SU-DHL-6 (cell line): ENCODE results near the gene RNU6-7.

Source experiments
- H2AFZ ChIP-seq: fragments of 200-600 bp; sonication (generic); 2 replicates; pipeline ENCODE4 v1.6.1; 2014; ENCODE audit warnings: low read depth, mild to moderate bottlenecking, moderate library complexity, mixed read lengths, antibody characterized with exemption, low read length; ENCODE audit not compliant: severe bottlenecking
- H3F3A ChIP-seq: fragments of 200-600 bp; shearing (Covaris generic); 2 replicates; pipeline ENCODE4 v1.6.0; 2016; ENCODE audit warnings: antibody characterized with exemption, mild to moderate bottlenecking; ENCODE audit not compliant: insufficient read depth
- H3K27ac ChIP-seq: fragments of 200-600 bp; sonication (generic); 2 replicates; pipeline ENCODE4 v1.5.1; 2016; ENCODE audit warnings: low read depth, mild to moderate bottlenecking, low read length, moderate library complexity, mixed read lengths
- H3K27me3 ChIP-seq: fragments of 200-600 bp; sonication (generic), shearing (Covaris generic); 2 replicates; pipeline ENCODE4 v1.6.0; 2014; ENCODE audit warnings: mild to moderate bottlenecking, low read length
- H3K36me3 ChIP-seq: fragments of 200-600 bp; sonication (generic); 2 replicates; pipeline ENCODE4 v1.6.1; 2014; ENCODE audit warnings: mild to moderate bottlenecking, low read length, mixed read lengths
- H3K4me2 ChIP-seq: fragments of 300-600, 200-600 bp; shearing (Covaris generic), sonication (generic); 2 replicates; pipeline ENCODE4 v1.6.0; 2014; ENCODE audit warnings: low read length, low read depth, mild to moderate bottlenecking; ENCODE audit not compliant: poor library complexity, severe bottlenecking
- H3K4me3 ChIP-seq: fragments of 200-600 bp; sonication (generic); 2 replicates; pipeline ENCODE4 v1.5.1; 2014; ENCODE audit warnings: antibody characterized with exemption, low read length, mild to moderate bottlenecking, mixed read lengths; ENCODE audit not compliant: insufficient read depth, poor library complexity, severe bottlenecking
- H3K79me2 ChIP-seq: fragments of 200-600 bp; sonication (generic); 2 replicates; pipeline ENCODE4 v1.6.1; 2014; ENCODE audit warnings: mild to moderate bottlenecking, low read length, moderate library complexity; ENCODE audit not compliant: insufficient read depth
- H3K9ac ChIP-seq: fragments of 200-600 bp; sonication (generic); 2 replicates; pipeline ENCODE4 v1.7.0; 2014; ENCODE audit warnings: mild to moderate bottlenecking, low read length
- H3K9me2 ChIP-seq: fragments of 200-600 bp; sonication (generic); replicated peaks from 2 replicates; pipeline ENCODE4 v1.6.1; 2014; ENCODE audit warnings: low read length; ENCODE audit not compliant: insufficient read depth
- H3K9me3 ChIP-seq: fragments of 200-600 bp; sonication (generic); 2 replicates; pipeline ENCODE4 v1.6.1; 2014; ENCODE audit warnings: low read length, mixed read lengths; ENCODE audit not compliant: insufficient read depth
- H4K20me1 ChIP-seq: fragments of 200-600 bp; sonication (generic); 2 replicates; pipeline ENCODE4 v1.6.1; 2014; ENCODE audit warnings: low read depth, mild to moderate bottlenecking, antibody characterized with exemption, low read length, moderate library complexity, mixed read lengths
- CTCF ChIP-seq: fragments of 200-600 bp; sonication (generic); IDR thresholded peaks from one replicate; pipeline ENCODE4 v1.5.1; 2017; ENCODE audit warnings: antibody characterized with exemption, mild to moderate bottlenecking, low read length, moderate library complexity; ENCODE audit not compliant: insufficient read depth, poor library complexity, severe bottlenecking
- EZH2phosphoT487 ChIP-seq: fragments of 200-600 bp; sonication (generic), shearing (Covaris generic); conservative IDR thresholded peaks from 2 replicates; pipeline ENCODE4 v1.6.1; 2018; ENCODE audit warnings: mild to moderate bottlenecking, antibody characterized with exemption, low read length, moderate library complexity, mixed read lengths

RNU6-7 gene

DNA sequence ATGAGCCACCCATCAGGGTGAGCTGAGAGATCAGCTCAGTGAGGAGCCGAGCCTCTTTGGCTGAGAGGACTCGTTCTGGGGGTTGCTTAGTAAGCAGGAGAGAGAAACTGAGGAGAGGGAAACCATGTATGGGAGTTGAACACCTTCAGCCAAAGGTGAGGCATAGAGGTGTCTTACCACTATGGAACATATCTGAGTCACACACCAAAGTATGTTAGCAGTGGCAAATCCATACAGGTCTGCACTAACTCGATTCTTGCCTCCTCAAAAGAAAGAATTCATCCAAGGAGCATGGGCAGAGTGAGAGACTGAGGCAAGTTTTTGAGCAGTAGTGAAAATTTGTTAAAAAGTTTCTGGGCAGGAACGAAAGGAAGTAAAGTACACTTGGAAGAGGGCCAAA is 47.9 kb downstream of the RNU6-7 start:
- Histone ChIP-seq H2AFZ (no peak overlapping the region), H3K79me2 (no peaks in the 10 kb centered on the region), H4K20me1 (no peaks in the 10 kb centered on the region), H3K9me2 (no peaks in the 10 kb centered on the region), H3K27ac (no peak overlapping the region), H3F3A (no peaks in the 10 kb centered on the region), H3K27me3 (no peaks in the 10 kb centered on the region), H3K9ac (no peak overlapping the region), H3K9me3 (no peaks in the 10 kb centered on the region), H3K36me3 (no peaks in the 10 kb centered on the region), H3K4me2 (no peak overlapping the region), H3K4me3 (no peak overlapping the region)
- TF ChIP-seq CTCF (no peak), EZH2phosphoT487 (no peak)

DNA sequence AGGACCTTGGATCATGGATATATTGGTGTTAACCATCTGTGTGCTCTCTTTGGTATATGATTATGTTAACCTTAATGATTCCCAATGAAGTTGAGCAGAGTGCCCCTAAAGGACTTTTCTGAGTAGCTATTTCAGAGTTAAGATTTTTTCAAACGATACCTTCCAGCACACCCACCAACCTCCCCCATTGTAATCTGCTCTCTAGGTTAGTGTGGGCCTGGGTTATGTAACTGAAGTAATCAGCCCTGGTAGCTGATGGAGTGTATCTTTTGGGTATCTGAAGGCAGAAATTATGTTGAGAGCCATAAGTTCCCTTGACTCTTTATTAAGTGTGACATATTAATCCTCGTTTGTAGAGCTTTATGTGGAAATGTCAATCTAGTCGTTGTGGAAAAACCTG is 48.8 kb downstream of the RNU6-7 start:
- H3K79me2 ChIP-seq, result no peaks in the 10 kb centered on the region
- no peak for TF ChIP-seq CTCF
- no peak for TF ChIP-seq EZH2phosphoT487
- no peaks in the 10 kb centered on the region for H4K20me1 ChIP-seq
- H3K9ac ChIP-seq, result no peak overlapping the region
- no peak overlapping the region for H3K4me3 ChIP-seq
- H2AFZ ChIP-seq, result no peak overlapping the region
- H3K9me3 ChIP-seq, result no peaks in the 10 kb centered on the region
- no peaks in the 10 kb centered on the region for H3F3A ChIP-seq
- H3K27ac ChIP-seq, result no peak overlapping the region
- no peaks in the 10 kb centered on the region for H3K9me2 ChIP-seq
- no peaks in the 10 kb centered on the region for H3K36me3 ChIP-seq
- no peak overlapping the region for H3K4me2 ChIP-seq
- no peaks in the 10 kb centered on the region for H3K27me3 ChIP-seq

DNA sequence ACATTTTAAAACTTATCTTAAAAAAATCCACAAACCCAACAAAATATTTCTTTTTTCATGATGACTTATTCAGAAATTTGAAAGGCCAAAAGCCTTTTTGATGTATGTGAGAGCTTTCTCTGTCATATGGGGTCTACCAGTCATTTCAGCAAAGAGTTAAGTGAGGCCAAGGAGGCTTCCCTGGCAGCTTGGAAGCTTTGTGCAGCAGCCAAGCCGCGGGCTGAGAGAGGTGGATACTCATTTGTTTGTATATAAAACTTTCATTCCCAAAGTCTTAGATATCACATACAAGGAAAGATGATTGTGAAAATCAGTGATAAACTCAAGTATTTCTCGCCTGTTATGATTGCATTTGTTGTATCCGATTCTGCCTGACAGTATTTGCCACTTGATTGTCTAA is 49.7 kb downstream of the RNU6-7 start:
- no peak overlapping the region for H3K4me2 ChIP-seq
- no peaks in the 10 kb centered on the region for H3K9me2 ChIP-seq
- no peaks in the 10 kb centered on the region for H3K9me3 ChIP-seq
- H4K20me1 ChIP-seq, result no peaks in the 10 kb centered on the region
- H3K4me3 ChIP-seq, result no peak overlapping the region
- H3K27me3 ChIP-seq, result no peaks in the 10 kb centered on the region
- no peaks in the 10 kb centered on the region for H3K79me2 ChIP-seq
- no peaks in the 10 kb centered on the region for H3F3A ChIP-seq
- no peak overlapping the region for H3K27ac ChIP-seq
- no peak for TF ChIP-seq EZH2phosphoT487
- no peak for TF ChIP-seq CTCF
- no peak overlapping the region for H3K9ac ChIP-seq
- no peaks in the 10 kb centered on the region for H3K36me3 ChIP-seq
- peak overlapping the region; percentile 70 for H2AFZ ChIP-seq
